KMS-11 (cell line): Measurements from ENCODE around the gene TRIO.

Experiments
- H2AFZ ChIP-seq: fragments of 200-600 bp; sonication (generic); 2 replicates; pipeline ENCODE4 v1.6.1; 2016; ENCODE audit warnings: antibody characterized with exemption, mixed run types, low read depth
- H3K27ac ChIP-seq: fragments of 200-600 bp; sonication (generic); 2 replicates; pipeline ENCODE4 v1.6.1; 2016; ENCODE audit warnings: mild to moderate bottlenecking, mixed run types
- H3K27me3 ChIP-seq: fragments of 200-600 bp; sonication (generic); 2 replicates; pipeline ENCODE4 v1.6.1; 2017; ENCODE audit warnings: mild to moderate bottlenecking, low read depth, mixed run types, moderate library complexity; ENCODE audit not compliant: insufficient read depth
- H3K36me3 ChIP-seq: fragments of 200-600 bp; sonication (generic); 2 replicates; pipeline ENCODE4 v1.6.1; 2017; ENCODE audit warnings: mild to moderate bottlenecking, mixed run types; ENCODE audit not compliant: insufficient read depth
- H3K4me1 ChIP-seq: fragments of 200-600 bp; sonication (generic); 2 replicates; pipeline ENCODE4 v1.6.1; 2016; ENCODE audit warnings: mild to moderate bottlenecking, low read depth, mixed run types; ENCODE audit not compliant: poor library complexity, severe bottlenecking
- H3K4me2 ChIP-seq: fragments of 200-600 bp; sonication (generic); 2 replicates; pipeline ENCODE4 v1.7.0; 2016; ENCODE audit warnings: mild to moderate bottlenecking, mixed run types
- H3K4me3 ChIP-seq: fragments of 200-600 bp; sonication (generic); IDR thresholded peaks from 2 replicates; pipeline ENCODE4 v1.6.1; 2017; ENCODE audit warnings: low read depth, low read length, mixed read lengths; ENCODE audit not compliant: insufficient read depth
- H3K79me2 ChIP-seq: fragments of 200-600 bp; sonication (generic); 2 replicates; pipeline ENCODE4 v1.6.1; 2016; ENCODE audit warnings: low read depth, mixed run types; ENCODE audit not compliant: insufficient read depth
- H3K9ac ChIP-seq: fragments of 200-600 bp; sonication (generic); 2 replicates; pipeline ENCODE4 v1.6.1; 2016; ENCODE audit warnings: mild to moderate bottlenecking, mixed run types
- H4K20me1 ChIP-seq: fragments of 200-600 bp; sonication (generic); 2 replicates; pipeline ENCODE4 v1.6.1; 2016; ENCODE audit warnings: mild to moderate bottlenecking, mixed run types; ENCODE audit not compliant: insufficient read depth
- TF ChIP-seq, protein P1 (sequence below): fragments of 200-600 bp; sonication (generic); conservative IDR thresholded peaks from 2 replicates; pipeline ENCODE4 v1.6.1; 2017; ENCODE audit warnings: low read depth, mild to moderate bottlenecking, antibody characterized with exemption, low read length, moderate library complexity, mixed read lengths

TRIO gene

DNA sequence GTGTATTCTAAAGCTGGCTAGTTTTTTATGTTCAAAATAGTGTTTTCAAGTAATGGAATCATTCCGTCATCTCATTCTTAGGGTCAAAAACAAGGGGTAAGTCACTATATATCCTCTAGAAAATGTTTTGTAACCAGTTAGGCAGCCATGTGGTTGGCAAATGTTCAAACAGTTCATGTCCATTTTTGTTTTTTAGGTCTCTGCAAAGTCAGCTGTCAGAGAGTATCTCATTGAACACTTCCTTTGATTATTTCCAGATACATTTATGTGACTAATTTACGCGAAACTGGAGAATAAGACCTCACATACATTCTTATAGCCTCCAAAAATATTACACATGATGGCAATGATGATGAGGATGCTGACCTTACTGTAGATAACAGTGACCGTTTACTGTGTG lies 50.4 kb downstream of the TRIO start:
- TF ChIP-seq, protein P1, sequence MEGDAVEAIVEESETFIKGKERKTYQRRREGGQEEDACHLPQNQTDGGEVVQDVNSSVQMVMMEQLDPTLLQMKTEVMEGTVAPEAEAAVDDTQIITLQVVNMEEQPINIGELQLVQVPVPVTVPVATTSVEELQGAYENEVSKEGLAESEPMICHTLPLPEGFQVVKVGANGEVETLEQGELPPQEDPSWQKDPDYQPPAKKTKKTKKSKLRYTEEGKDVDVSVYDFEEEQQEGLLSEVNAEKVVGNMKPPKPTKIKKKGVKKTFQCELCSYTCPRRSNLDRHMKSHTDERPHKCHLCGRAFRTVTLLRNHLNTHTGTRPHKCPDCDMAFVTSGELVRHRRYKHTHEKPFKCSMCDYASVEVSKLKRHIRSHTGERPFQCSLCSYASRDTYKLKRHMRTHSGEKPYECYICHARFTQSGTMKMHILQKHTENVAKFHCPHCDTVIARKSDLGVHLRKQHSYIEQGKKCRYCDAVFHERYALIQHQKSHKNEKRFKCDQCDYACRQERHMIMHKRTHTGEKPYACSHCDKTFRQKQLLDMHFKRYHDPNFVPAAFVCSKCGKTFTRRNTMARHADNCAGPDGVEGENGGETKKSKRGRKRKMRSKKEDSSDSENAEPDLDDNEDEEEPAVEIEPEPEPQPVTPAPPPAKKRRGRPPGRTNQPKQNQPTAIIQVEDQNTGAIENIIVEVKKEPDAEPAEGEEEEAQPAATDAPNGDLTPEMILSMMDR = no peak
- no peak overlapping the region for H3K9ac ChIP-seq
- H3K4me1 ChIP-seq = no peaks in the 10 kb centered on the region

DNA sequence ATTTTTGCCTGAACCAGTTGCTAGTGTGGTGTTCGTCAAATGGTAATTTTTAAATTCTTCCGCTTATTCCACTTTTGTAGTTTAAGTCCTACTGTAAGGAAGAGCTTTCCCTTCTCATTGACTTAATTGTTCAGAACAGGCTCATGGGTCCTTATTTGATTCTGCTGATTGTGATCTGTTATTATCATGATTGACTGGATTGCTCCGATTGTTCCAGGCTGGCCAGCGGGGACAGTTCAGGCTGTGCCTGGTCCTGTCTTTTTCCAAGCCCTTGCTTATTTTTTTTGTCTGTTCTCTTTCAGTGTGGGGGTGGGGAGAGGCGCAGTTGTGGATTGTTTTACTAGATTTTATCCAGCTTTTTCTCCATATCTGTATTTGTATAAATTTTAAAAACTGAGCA lies 52.4 kb downstream of the TRIO start:
- H3K4me1 ChIP-seq = no peaks in the 10 kb centered on the region
- H4K20me1 ChIP-seq = peaks cover 11% of the 10 kb centered on the region; the same call in 1 of the 2 replicates
- H3K4me2 ChIP-seq = no peak overlapping the region
- no peak overlapping the region for H3K9ac ChIP-seq
- H2AFZ ChIP-seq = no peak overlapping the region
- H3K4me3 ChIP-seq = no peak overlapping the region
- no peak overlapping the region for H3K27ac ChIP-seq
- H3K36me3 ChIP-seq = no peaks in the 10 kb centered on the region
- no peaks in the 10 kb centered on the region for H3K27me3 ChIP-seq
- peaks cover 100% of the 10 kb centered on the region for H3K79me2 ChIP-seq
- TF ChIP-seq, protein P1 = no peak

More for the DNA sequence above, 50.4 kb downstream of the TRIO start:
- Histone ChIP-seq H3K36me3 (no peaks in the 10 kb centered on the region), H2AFZ (no peak overlapping the region), H3K79me2 (peaks cover 98% of the 10 kb centered on the region), H3K4me2 (no peak overlapping the region), H3K27ac (no peak overlapping the region), H3K27me3 (no peaks in the 10 kb centered on the region), H4K20me1 (peaks cover 19% of the 10 kb centered on the region; the same call in 1 of the 2 replicates), H3K4me3 (no peak overlapping the region)

DNA sequence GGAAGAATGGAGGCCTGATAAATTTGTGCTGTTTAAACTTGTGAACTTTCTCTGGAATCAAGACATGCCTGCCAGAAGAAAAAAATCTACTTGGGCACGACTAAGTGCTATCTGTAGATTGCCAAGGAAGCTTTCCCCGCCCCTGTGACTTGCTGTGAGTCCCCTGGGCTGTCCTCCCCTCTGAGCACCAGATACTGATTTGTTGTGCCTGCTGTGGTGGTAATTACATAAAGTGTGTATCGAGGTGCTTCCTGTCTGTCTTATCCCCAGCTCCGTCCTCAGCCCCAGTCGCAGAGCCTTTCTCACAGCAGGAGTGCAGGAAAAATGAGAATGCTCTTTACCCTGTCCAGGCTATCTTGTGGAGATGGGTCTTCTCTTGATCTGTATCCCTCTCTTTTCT lies 53.9 kb downstream of the TRIO start:
- Histone ChIP-seq H4K20me1 (peaks cover 5% of the 10 kb centered on the region; the same call in 1 of the 2 replicates), H3K36me3 (no peaks in the 10 kb centered on the region), H3K4me3 (no peak overlapping the region), H3K27me3 (no peaks in the 10 kb centered on the region), H3K27ac (no peak overlapping the region), H3K4me2 (no peak overlapping the region), H3K9ac (no peak overlapping the region), H2AFZ (no peak overlapping the region), H3K79me2 (peaks cover 98% of the 10 kb centered on the region), H3K4me1 (no peaks in the 10 kb centered on the region)
- TF ChIP-seq, protein P1 = no peak

DNA sequence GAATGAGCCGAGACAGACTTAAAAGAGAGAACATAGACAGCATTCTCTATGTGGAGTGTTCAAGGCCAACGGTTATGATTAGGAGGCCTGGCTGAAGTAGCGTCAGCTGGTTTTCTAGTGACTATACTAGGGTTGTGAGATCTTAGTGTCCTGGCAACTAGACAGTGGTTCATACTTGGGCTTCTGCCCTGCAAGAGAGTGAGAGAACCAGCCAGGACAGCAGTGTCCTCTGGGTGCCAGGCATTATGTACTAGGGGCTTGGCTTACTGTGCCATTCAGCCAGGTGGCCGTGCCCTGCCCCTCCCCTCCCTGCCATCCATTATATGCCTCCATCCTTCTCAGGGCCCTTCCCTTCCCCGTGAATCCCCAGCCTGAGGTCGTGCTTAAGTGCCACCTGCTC lies 56.8 kb downstream of the TRIO start:
- peaks cover 5% of the 10 kb centered on the region; the same call in 1 of the 2 replicates for H4K20me1 ChIP-seq
- TF ChIP-seq, protein P1 = no peak
- H3K27me3 ChIP-seq = no peaks in the 10 kb centered on the region
- no peak overlapping the region for H3K4me2 ChIP-seq
- H3K9ac ChIP-seq = no peak overlapping the region
- H3K36me3 ChIP-seq = no peaks in the 10 kb centered on the region
- peaks cover 97% of the 10 kb centered on the region for H3K79me2 ChIP-seq
- H2AFZ ChIP-seq = no peak overlapping the region
- H3K27ac ChIP-seq = no peak overlapping the region
- no peaks in the 10 kb centered on the region for H3K4me1 ChIP-seq
- H3K4me3 ChIP-seq = no peak overlapping the region
